Measurements from ENCODE around the gene LMCD1.

LMCD1 gene

GRCh38 chr3:8506571-8507061, 5.0 kb downstream of the LMCD1 start:
- no peak for DNase-seq (ENCODE audit: low read depth)

- DNase-seq (ENCODE audit: low read depth) = no peak
These were observed 5.9 kb downstream of the LMCD1 start for GRCh38 chr3:8507496-8507895.

GRCh38 chr3:8509961-8510360, 8.3 kb downstream of the LMCD1 start:
- DNase-seq (ENCODE audit: low read depth) = no peak

GRCh38 chr3:8512234-8512633, 10.6 kb downstream of the LMCD1 start:
- DNase-seq (ENCODE audit: low read depth) = no peak

- DNase-seq (ENCODE audit: low read depth) = no peak
These were observed 14.5 kb downstream of the LMCD1 start for GRCh38 chr3:8516047-8516661.

GRCh38 chr3:8516783-8517182, 15.2 kb downstream of the LMCD1 start:
- DNase-seq (ENCODE audit: low read depth) = no peak

GRCh38 chr3:8517487-8517886, 15.9 kb downstream of the LMCD1 start:
- no peak for DNase-seq (ENCODE audit: low read depth)

- no peak for DNase-seq (ENCODE audit: low read depth)
These were observed 16.5 kb downstream of the LMCD1 start for GRCh38 chr3:8518138-8518537.

GRCh38 chr3:8519156-8519555, 17.5 kb downstream of the LMCD1 start:
- no peak for DNase-seq (ENCODE audit: low read depth)

- no peak for DNase-seq (ENCODE audit: low read depth)
These were observed 18.3 kb downstream of the LMCD1 start for GRCh38 chr3:8519774-8520448.

GRCh38 chr3:8520816-8521403, 19.3 kb downstream of the LMCD1 start:
- no peak for DNase-seq (ENCODE audit: low read depth)

GRCh38 chr3:8523041-8523440, 21.4 kb downstream of the LMCD1 start:
- no peak for DNase-seq (ENCODE audit: low read depth)

- DNase-seq (ENCODE audit: low read depth) = no peak
These were observed 22.6 kb downstream of the LMCD1 start for GRCh38 chr3:8524249-8524648.

GRCh38 chr3:8524656-8525399, 23.2 kb downstream of the LMCD1 start:
- no peak for DNase-seq (ENCODE audit: low read depth)

- DNase-seq (ENCODE audit: low read depth) = no peak
These were observed 24.3 kb downstream of the LMCD1 start for GRCh38 chr3:8525893-8526292.

- no peak for DNase-seq (ENCODE audit: low read depth)
These were observed 27.6 kb downstream of the LMCD1 start for GRCh38 chr3:8529181-8529637.

GRCh38 chr3:8529738-8530525, 28.3 kb downstream of the LMCD1 start:
- DNase-seq (ENCODE audit: low read depth) = no peak

- DNase-seq (ENCODE audit: low read depth) = no peak
These were observed 29.0 kb downstream of the LMCD1 start for GRCh38 chr3:8530581-8530980.

- no peak for DNase-seq (ENCODE audit: low read depth)
These were observed 30.7 kb downstream of the LMCD1 start for GRCh38 chr3:8532251-8532871.

- DNase-seq (ENCODE audit: low read depth) = no peak
These were observed 34.8 kb downstream of the LMCD1 start for GRCh38 chr3:8536096-8537056.

Measured in stimulated activated CD8-positive, alpha-beta memory T cell treated with anti-CD3 and anti-CD28 coated beads, Interleukin-15, amount 100 ng/mL, for 1 hour (primary cell).